B cell (primary cell): ENCODE measurements around the gene SYNPO. TPM values are rescaled to one million over a fixed set of nuclear protein-coding genes. Genes with fewer than 3 reads are reported as not detected.

ENCODE experiments used
- ATAC-seq: fragments of 200-7000 bp; cut with Tn5 transposase; one replicate; pipeline ENCODE4 v1.10.0; 2021; ENCODE audit warnings: low read depth, mild to moderate bottlenecking, moderate number of reproducible peaks, moderate library complexity
- CTCF ChIA-PET: fragments of 350-600 bp; sonication (Branson Sonifier 250); formaldehyde crosslinking; loops from one replicate; lab custom pipeline; 2021; ENCODE audit warnings: antibody characterized with exemption, inconsistent platforms; lab: Charles Lee
- POLR2A ChIA-PET: fragments of 350-600 bp; sonication (Branson Sonifier 250); formaldehyde crosslinking; loops from one replicate; lab custom pipeline; 2021; ENCODE audit warnings: antibody characterized with exemption; lab: Charles Lee
- DNase-seq: peaks from one replicate; pipeline ENCODE4 v3.0.0; 2013
- H2AFZ ChIP-seq: 2 replicates; pipeline ENCODE4 v1.6.1; 2012; ENCODE audit warnings: mild to moderate bottlenecking, low read depth, low read length; ENCODE audit not compliant: insufficient read depth, poor library complexity, severe bottlenecking
- H3K27ac ChIP-seq, 2 donors: 1 replicate in 1 of 2; 2 replicates in 1 of 2; pipeline ENCODE4 v1.5.1; 2012 to 2013; ENCODE audit warnings: low read length in 2 of 2, mild to moderate bottlenecking in 2 of 2, moderate library complexity in 1 of 2
- H3K27me3 ChIP-seq, 4 experiments: fragments of 200-600 bp in 1 of 4; sonication (generic) in 1 of 4; replicated peaks in 1 of 4; 1 replicate in 2 of 4; 2 replicates in 2 of 4; pipeline versions ENCODE4 v1.6.1 to v1.7.0; 2013 to 2016; ENCODE audit warnings: low read length in 3 of 4, mild to moderate bottlenecking in 2 of 4, mixed read lengths in 1 of 4, moderate library complexity in 1 of 4; ENCODE audit not compliant: insufficient read depth in 4 of 4, control insufficient read depth in 3 of 4; ENCODE audit errors: control extremely low read depth in 1 of 4
- H3K36me3 ChIP-seq, 2 experiments: replicated peaks in 1 of 2; 1 replicate in 1 of 2; 2 replicates in 1 of 2; pipeline versions ENCODE4 v1.6.1 to v1.7.1; 2013; ENCODE audit warnings: low read length in 1 of 2; ENCODE audit not compliant: insufficient read depth in 2 of 2, control insufficient read depth in 1 of 2; ENCODE audit errors: control extremely low read depth in 1 of 2, extremely low read depth in 1 of 2
- H3K4me1 ChIP-seq, 2 donors: fragments of 200-600 bp in 1 of 2; sonication (generic) in 1 of 2; 1 replicate in 1 of 2; 2 replicates in 1 of 2; pipeline versions ENCODE4 v1.5.1 to v1.6.1; 2013 to 2017; ENCODE audit warnings: low read length in 2 of 2; ENCODE audit not compliant: control insufficient read depth in 2 of 2, insufficient read depth in 2 of 2
- H3K4me2 ChIP-seq: replicated peaks from 2 replicates; pipeline ENCODE3; 2012; ENCODE audit warnings: mild to moderate bottlenecking, low read depth, low read length; ENCODE audit not compliant: poor library complexity, severe bottlenecking
- H3K4me3 ChIP-seq, 5 experiments: fragments of 200-600 bp in 1 of 5; sonication (generic) in 1 of 5; 1 replicate in 3 of 5; 2 replicates in 2 of 5; pipeline versions ENCODE4 v1.5.1 to v1.7.0; 2011 to 2016; ENCODE audit warnings: low read length in 4 of 5, mild to moderate bottlenecking in 4 of 5, low read depth in 2 of 5, control low read depth in 1 of 5, moderate library complexity in 1 of 5; ENCODE audit not compliant: insufficient read depth in 1 of 5; ENCODE audit errors: control extremely low read depth in 1 of 5, extremely low read depth in 1 of 5
- H3K79me2 ChIP-seq: fragments of 200-600 bp; sonication (generic); one replicate; pipeline ENCODE4 v1.6.0; 2016; ENCODE audit warnings: low read length; ENCODE audit not compliant: control insufficient read depth, insufficient read depth
- H3K9ac ChIP-seq: fragments of 200-600 bp; sonication (generic); 2 replicates; pipeline ENCODE4 v1.6.1; 2017; ENCODE audit warnings: mild to moderate bottlenecking, low read length, moderate library complexity
- H3K9me3 ChIP-seq, 3 donors: one replicate each; pipeline versions ENCODE4 v1.6.1 to v1.7.1; 2013; ENCODE audit warnings: low read length in 2 of 3; ENCODE audit not compliant: control insufficient read depth in 2 of 3, insufficient read depth in 1 of 3; ENCODE audit errors: control extremely low read depth in 1 of 3
- H4K20me1 ChIP-seq: 2 replicates; pipeline ENCODE4 v1.6.0; 2012; ENCODE audit warnings: mild to moderate bottlenecking, low read length; ENCODE audit not compliant: insufficient read depth, control insufficient read depth, poor library complexity, severe bottlenecking
- H3K27ac Mint-ChIP-seq: one replicate; pipeline ENCODE4 v1.8.0; 2021; ENCODE audit warnings: mixed read lengths
- H3K27me3 Mint-ChIP-seq: one replicate; pipeline ENCODE4 v1.8.0; 2021; ENCODE audit warnings: mixed read lengths
- H3K4me1 Mint-ChIP-seq: one replicate; pipeline ENCODE4 v1.8.0; 2021; ENCODE audit warnings: mixed read lengths
- H3K4me3 Mint-ChIP-seq: one replicate; pipeline ENCODE4 v1.8.0; 2021; ENCODE audit warnings: mixed read lengths
- H3K9me3 Mint-ChIP-seq: one replicate; pipeline ENCODE4 v1.8.0; 2022; ENCODE audit warnings: mixed read lengths; ENCODE audit not compliant: insufficient read depth
- EZH2 ChIP-seq: IDR thresholded peaks from 2 replicates; pipeline ENCODE4 v1.6.1; 2012; ENCODE audit warnings: borderline replicate concordance, low read depth, mild to moderate bottlenecking, moderate library complexity, low read length; ENCODE audit not compliant: insufficient read depth, poor library complexity, severe bottlenecking
- WGBS: methylation state at CpG from one replicate; pipeline ENCODE4 v1.1.5; 2013; ENCODE audit warnings: missing lambda C conversion rate; ENCODE audit not compliant: insufficient coverage; 5-methylcytosine and 5-hydroxymethylcytosine counted together
- intact Hi-C: fragments of 100-400 bp; cut with micrococcal nuclease; formaldehyde crosslinking; loops from one replicate; pipeline ENCODE4 v1.10.0; 2022
- polyA plus RNA-seq: library from polyadenylated mRNA; depleted of rRNA; stranded (reverse); fragments of >200 nt; gene quantifications from 2 replicates; pipeline ENCODE4 v1.2.3, GENCODE V29; 2012
- total RNA-seq, 2 donors: library from RNA; stranded (reverse); fragments of 120-200 nt in 1 of 2; gene quantifications; 1 replicate in 1 of 2; 2 replicates in 1 of 2; pipeline versions ENCODE4 v1.2.3 to v1.2.4, GENCODE V29; 2013 to 2022
- TF ChIP-seq, protein P1 (sequence below): fragments of 200-600 bp; IDR thresholded peaks from one replicate; pipeline ENCODE4 v1.8.0; 2022; ENCODE audit warnings: antibody characterized with exemption, mild to moderate bottlenecking

The SYNPO gene
- total and polyA plus RNA-seq, 2 donors (not counting 1 experiment from before 2014, with no cell fraction given): 13.2 to 16.8 TPM

DNA sequence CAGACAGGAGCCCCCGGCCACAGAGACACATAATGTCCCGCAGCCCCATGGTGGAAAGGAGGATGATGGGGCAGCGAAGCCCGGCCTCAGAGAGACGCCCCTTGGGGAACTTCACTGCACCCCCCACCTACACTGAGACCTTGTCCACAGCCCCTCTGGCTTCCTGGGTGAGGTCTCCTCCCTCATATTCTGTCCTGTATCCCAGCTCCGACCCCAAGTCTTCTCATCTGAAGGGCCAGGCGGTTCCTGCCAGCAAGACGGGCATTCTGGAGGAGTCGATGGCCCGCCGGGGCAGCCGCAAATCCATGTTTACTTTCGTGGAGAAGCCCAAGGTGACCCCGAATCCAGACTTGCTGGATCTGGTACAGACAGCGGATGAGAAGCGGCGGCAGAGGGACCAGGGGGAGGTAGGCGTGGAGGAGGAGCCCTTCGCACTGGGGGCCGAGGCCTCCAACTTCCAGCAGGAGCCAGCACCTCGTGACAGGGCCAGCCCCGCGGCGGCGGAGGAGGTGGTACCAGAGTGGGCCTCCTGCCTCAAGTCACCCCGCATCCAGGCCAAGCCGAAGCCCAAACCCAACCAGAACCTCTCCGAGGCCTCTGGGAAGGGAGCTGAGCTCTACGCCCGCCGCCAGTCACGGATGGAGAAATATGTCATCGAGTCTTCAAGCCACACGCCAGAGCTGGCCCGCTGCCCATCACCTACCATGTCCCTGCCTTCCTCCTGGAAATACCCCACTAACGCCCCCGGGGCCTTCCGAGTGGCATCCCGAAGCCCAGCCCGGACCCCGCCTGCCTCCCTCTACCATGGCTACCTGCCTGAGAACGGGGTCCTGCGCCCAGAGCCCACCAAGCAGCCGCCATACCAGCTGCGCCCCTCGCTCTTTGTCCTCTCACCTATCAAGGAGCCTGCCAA is 8.9 kb downstream of the SYNPO start:
- POLR2A ChIA-PET: no interaction called here
- H3K9me3 Mint-ChIP-seq: no peaks in the 10 kb centered on the region
- WGBS: 95% methylated on average over 40 of the region's 46 CpGs

More for the DNA sequence above, 8.9 kb downstream of the SYNPO start:
- Histone ChIP-seq H4K20me1 (peaks cover 7% of the 10 kb centered on the region), H3K4me3 (no peak overlapping the region), H3K9ac (no peak overlapping the region), H3K36me3 (peaks cover 0 to 19% of the 10 kb centered on the region in 2 experiments), H3K9me3 (no peaks in the 10 kb centered on the region), H3K4me2 (no peak overlapping the region), H3K79me2 (no peaks in the 10 kb centered on the region), H3K27me3 (no peaks in the 10 kb centered on the region), H3K27ac (no peak overlapping the region), H3K4me1 (no peaks in the 10 kb centered on the region), H2AFZ (no peak overlapping the region)
- no peak for DNase-seq
- Mint-ChIP-seq H3K4me3 (no peak overlapping the region), H3K4me1 (peaks cover 9% of the 10 kb centered on the region), H3K27me3 (no peaks in the 10 kb centered on the region), H3K27ac (no peak overlapping the region)
- TF ChIP-seq, protein P1, sequence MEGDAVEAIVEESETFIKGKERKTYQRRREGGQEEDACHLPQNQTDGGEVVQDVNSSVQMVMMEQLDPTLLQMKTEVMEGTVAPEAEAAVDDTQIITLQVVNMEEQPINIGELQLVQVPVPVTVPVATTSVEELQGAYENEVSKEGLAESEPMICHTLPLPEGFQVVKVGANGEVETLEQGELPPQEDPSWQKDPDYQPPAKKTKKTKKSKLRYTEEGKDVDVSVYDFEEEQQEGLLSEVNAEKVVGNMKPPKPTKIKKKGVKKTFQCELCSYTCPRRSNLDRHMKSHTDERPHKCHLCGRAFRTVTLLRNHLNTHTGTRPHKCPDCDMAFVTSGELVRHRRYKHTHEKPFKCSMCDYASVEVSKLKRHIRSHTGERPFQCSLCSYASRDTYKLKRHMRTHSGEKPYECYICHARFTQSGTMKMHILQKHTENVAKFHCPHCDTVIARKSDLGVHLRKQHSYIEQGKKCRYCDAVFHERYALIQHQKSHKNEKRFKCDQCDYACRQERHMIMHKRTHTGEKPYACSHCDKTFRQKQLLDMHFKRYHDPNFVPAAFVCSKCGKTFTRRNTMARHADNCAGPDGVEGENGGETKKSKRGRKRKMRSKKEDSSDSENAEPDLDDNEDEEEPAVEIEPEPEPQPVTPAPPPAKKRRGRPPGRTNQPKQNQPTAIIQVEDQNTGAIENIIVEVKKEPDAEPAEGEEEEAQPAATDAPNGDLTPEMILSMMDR: no peak
- TF ChIP-seq EZH2: no peak
- CTCF ChIA-PET: interaction anchor here (1.0 to 1.1 kb wide), 2 partner anchors 11 to 86 kb away, joined by 3 read pairs; no protein-coding TSS in a partner anchor
- intact Hi-C loops: no loop called here
- no peak for ATAC-seq
